ENCODE data around the gene TUBB4A. TPM values are rescaled to one million over a fixed set of nuclear protein-coding genes. Genes with fewer than 3 reads are reported as not detected.

TUBB4A gene
- polyA plus RNA-seq, 4 donors = 0.53 to 5.8 (median 1.1) TPM; not detected in 1

GRCh38 chr19:6534451-6535093, 32.5 kb upstream of the TUBB4A start:
- peaks cover 6 to 39% (median 12%) of the 10 kb centered on the region in 3 donors for H3K27me3 ChIP-seq (ENCODE audit: control insufficient read depth in 3 of 3, insufficient read depth in 3 of 3, low read length in 3 of 3)
- WGBS, 3 donors = 40 to 66% (median 63%) methylated on average over 38 to 40 of the region's 40 CpGs

GRCh38 chr19:6533746-6534418, 31.8 kb upstream of the TUBB4A start:
- H3K36me3 ChIP-seq (ENCODE audit: control insufficient read depth in 3 of 3, insufficient read depth in 2 of 3, low read depth in 1 of 3, low read length in 3 of 3) = no peaks in the 10 kb centered on the region
- WGBS, 3 donors = 15 to 25% (median 22%) methylated on average over 10 to 11 of the region's 11 CpGs
- DNase-seq = no peak
- H3K27me3 ChIP-seq (ENCODE audit: control insufficient read depth in 3 of 3, insufficient read depth in 3 of 3, low read length in 3 of 3) = peaks cover 6 to 39% (median 12%) of the 10 kb centered on the region in 3 donors
- no peak for FAIRE-seq
- H3K9me3 ChIP-seq (ENCODE audit: control insufficient read depth in 2 of 2, insufficient read depth in 1 of 2, low read depth in 1 of 2, low read length in 1 of 2) = peaks cover 0 to 8% of the 10 kb centered on the region in 2 donors
- peaks cover 0 to 5% (median 2%) of the 10 kb centered on the region in 3 donors for H3K4me1 ChIP-seq (ENCODE audit: control insufficient read depth in 3 of 3, insufficient read depth in 2 of 3, low read depth in 1 of 3, low read length in 2 of 3)
- no peak overlapping the region for H3K27ac ChIP-seq (ENCODE audit: low read depth in 1 of 3, low read length in 2 of 3)
- H3K4me3 ChIP-seq (ENCODE audit: low read depth in 1 of 3, low read length in 3 of 3) = no peak overlapping the region

More at GRCh38 chr19:6534451-6535093, 32.5 kb upstream of the TUBB4A start:
- Histone ChIP-seq H3K27ac (ENCODE audit: low read depth in 1 of 3, low read length in 2 of 3) (no peak overlapping the region), H3K36me3 (ENCODE audit: control insufficient read depth in 3 of 3, insufficient read depth in 2 of 3, low read depth in 1 of 3, low read length in 3 of 3) (no peaks in the 10 kb centered on the region), H3K4me1 (ENCODE audit: control insufficient read depth in 3 of 3, insufficient read depth in 2 of 3, low read depth in 1 of 3, low read length in 2 of 3) (peaks cover 0 to 5% (median 2%) of the 10 kb centered on the region in 3 donors), H3K4me3 (ENCODE audit: low read depth in 1 of 3, low read length in 3 of 3) (no peak overlapping the region), H3K9me3 (ENCODE audit: control insufficient read depth in 2 of 2, insufficient read depth in 1 of 2, low read depth in 1 of 2, low read length in 1 of 2) (peaks cover 0 to 8% of the 10 kb centered on the region in 2 donors)
- FAIRE-seq (no peak), DNase-seq (no peak)

- H3K9me3 ChIP-seq (ENCODE audit: control insufficient read depth in 2 of 2, insufficient read depth in 1 of 2, low read depth in 1 of 2, low read length in 1 of 2) = peaks cover 0 to 8% of the 10 kb centered on the region in 2 donors
- H3K4me1 ChIP-seq (ENCODE audit: control insufficient read depth in 3 of 3, insufficient read depth in 2 of 3, low read depth in 1 of 3, low read length in 2 of 3) = peaks cover 0 to 5% (median 2%) of the 10 kb centered on the region in 3 donors
- peaks cover 6 to 41% (median 12%) of the 10 kb centered on the region in 3 donors for H3K27me3 ChIP-seq (ENCODE audit: control insufficient read depth in 3 of 3, insufficient read depth in 3 of 3, low read length in 3 of 3)
- H3K36me3 ChIP-seq (ENCODE audit: control insufficient read depth in 3 of 3, insufficient read depth in 2 of 3, low read depth in 1 of 3, low read length in 3 of 3) = no peaks in the 10 kb centered on the region
- no peak for DNase-seq
- no peak for FAIRE-seq
- 34 to 43% (median 41%) methylated on average over 3 of the region's 3 CpGs for WGBS, 3 donors
- H3K27ac ChIP-seq (ENCODE audit: low read depth in 1 of 3, low read length in 2 of 3) = no peak overlapping the region
- no peak overlapping the region for H3K4me3 ChIP-seq (ENCODE audit: low read depth in 1 of 3, low read length in 3 of 3)
These were observed 30.9 kb upstream of the TUBB4A start for GRCh38 chr19:6533000-6533328.

- DNase-seq (no peak), FAIRE-seq (no peak)
- Histone ChIP-seq H3K4me1 (ENCODE audit: control insufficient read depth in 3 of 3, insufficient read depth in 2 of 3, low read depth in 1 of 3, low read length in 2 of 3) (peaks cover 0 to 5% (median 2%) of the 10 kb centered on the region in 3 donors), H3K27me3 (ENCODE audit: control insufficient read depth in 3 of 3, insufficient read depth in 3 of 3, low read length in 3 of 3) (peaks cover 6 to 41% (median 12%) of the 10 kb centered on the region in 3 donors), H3K9me3 (ENCODE audit: control insufficient read depth in 2 of 2, insufficient read depth in 1 of 2, low read depth in 1 of 2, low read length in 1 of 2) (peaks cover 0 to 8% of the 10 kb centered on the region in 2 donors), H3K36me3 (ENCODE audit: control insufficient read depth in 3 of 3, insufficient read depth in 2 of 3, low read depth in 1 of 3, low read length in 3 of 3) (no peaks in the 10 kb centered on the region), H3K27ac (ENCODE audit: low read depth in 1 of 3, low read length in 2 of 3) (no peak overlapping the region), H3K4me3 (ENCODE audit: low read depth in 1 of 3, low read length in 3 of 3) (no peak overlapping the region)
- 19 to 34% (median 21%) methylated on average over 31 of the region's 31 CpGs for WGBS, 3 donors
These were observed 30.3 kb upstream of the TUBB4A start for GRCh38 chr19:6532244-6532999.

GRCh38 chr19:6531956-6532243, 29.8 kb upstream of the TUBB4A start:
- peaks cover 6 to 41% (median 12%) of the 10 kb centered on the region in 3 donors for H3K27me3 ChIP-seq (ENCODE audit: control insufficient read depth in 3 of 3, insufficient read depth in 3 of 3, low read length in 3 of 3)
- peaks cover 0 to 5% (median 2%) of the 10 kb centered on the region in 3 donors for H3K4me1 ChIP-seq (ENCODE audit: control insufficient read depth in 3 of 3, insufficient read depth in 2 of 3, low read depth in 1 of 3, low read length in 2 of 3)
- 45 to 62% (median 49%) methylated on average over 5 of the region's 5 CpGs for WGBS, 3 donors
- no peaks in the 10 kb centered on the region for H3K36me3 ChIP-seq (ENCODE audit: control insufficient read depth in 3 of 3, insufficient read depth in 2 of 3, low read depth in 1 of 3, low read length in 3 of 3)
- H3K27ac ChIP-seq (ENCODE audit: low read depth in 1 of 3, low read length in 2 of 3) = no peak overlapping the region
- no peak overlapping the region for H3K4me3 ChIP-seq (ENCODE audit: low read depth in 1 of 3, low read length in 3 of 3)
- peaks cover 0 to 8% of the 10 kb centered on the region in 2 donors for H3K9me3 ChIP-seq (ENCODE audit: control insufficient read depth in 2 of 2, insufficient read depth in 1 of 2, low read depth in 1 of 2, low read length in 1 of 2)
- DNase-seq (no peak), FAIRE-seq (no peak)

GRCh38 chr19:6531163-6531955, 29.2 kb upstream of the TUBB4A start:
- WGBS, 3 donors = 9 to 16% (median 11%) methylated on average over 48 to 57 of the region's 57 CpGs
- FAIRE-seq (no peak), DNase-seq (no peak)

DNA sequence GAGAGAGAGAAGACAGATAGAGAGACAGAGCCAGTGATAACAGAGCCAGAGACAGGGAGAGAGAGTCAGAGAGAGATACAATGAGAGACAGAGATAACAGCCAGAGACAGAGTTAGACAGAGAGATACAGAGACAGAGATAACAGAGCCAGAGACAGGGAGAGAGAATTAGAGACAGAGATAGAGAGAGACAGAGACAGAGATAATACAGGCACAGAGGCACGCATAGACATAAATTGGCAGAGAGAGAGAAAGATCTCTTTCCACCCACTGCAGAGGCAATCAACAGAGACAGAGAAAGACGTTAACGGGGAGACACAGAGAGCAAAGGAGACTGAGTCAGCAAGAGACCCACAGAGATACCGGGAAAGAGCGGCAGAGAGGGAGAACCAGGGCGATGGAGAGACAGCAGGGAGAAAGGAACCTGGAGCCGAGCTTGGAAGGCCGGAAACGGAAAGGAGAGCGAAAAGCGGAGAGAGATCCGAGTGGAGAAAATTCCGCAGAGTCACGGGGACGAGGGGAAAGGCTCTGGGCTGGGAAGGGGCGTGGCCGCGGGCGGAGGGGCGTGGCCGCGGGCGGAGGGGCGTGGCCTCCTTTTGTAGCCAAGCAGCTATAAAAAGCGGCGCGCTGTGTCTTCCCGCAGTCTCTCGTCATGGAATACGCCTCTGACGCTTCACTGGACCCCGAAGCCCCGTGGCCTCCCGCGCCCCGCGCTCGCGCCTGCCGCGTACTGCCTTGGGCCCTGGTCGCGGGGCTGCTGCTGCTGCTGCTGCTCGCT, 28.5 kb upstream of the TUBB4A start, which contains the start of gene TNFSF9:
TNFSF9 (plus strand) TSS at position 641 of the 777 bp plus-strand sequence; CDS start at position 652, 11 bp downstream.
- no peaks in the 10 kb centered on the region for H3K36me3 ChIP-seq (ENCODE audit: control insufficient read depth in 3 of 3, insufficient read depth in 2 of 3, low read depth in 1 of 3, low read length in 3 of 3)
- DNase-seq = peak; percentile 75 to 94
- peak within 1 kb of the TSS; percentile 28 to 54 (median 42) for H3K4me3 ChIP-seq (ENCODE audit: low read depth in 1 of 3, low read length in 3 of 3)
- peaks cover 0 to 3% of the 10 kb centered on the region in 2 donors for H3K9me3 ChIP-seq (ENCODE audit: control insufficient read depth in 2 of 2, insufficient read depth in 1 of 2, low read depth in 1 of 2, low read length in 1 of 2)
- peaks cover 0 to 5% (median 2%) of the 10 kb centered on the region in 3 donors for H3K4me1 ChIP-seq (ENCODE audit: control insufficient read depth in 3 of 3, insufficient read depth in 2 of 3, low read depth in 1 of 3, low read length in 2 of 3)
- peak within 1 kb of the TSS in 2 of 3 donors; percentile 13 to 50 for H3K27ac ChIP-seq (ENCODE audit: low read depth in 1 of 3, low read length in 2 of 3)
- 0 to 1% (median 1%) methylated on average over 38 to 44 of the region's 44 CpGs for WGBS, 3 donors
- H3K27me3 ChIP-seq (ENCODE audit: control insufficient read depth in 3 of 3, insufficient read depth in 3 of 3, low read length in 3 of 3) = peaks cover 6 to 39% (median 12%) of the 10 kb centered on the region in 3 donors
- no peak for FAIRE-seq

More at GRCh38 chr19:6531163-6531955, 29.2 kb upstream of the TUBB4A start:
- Histone ChIP-seq H3K27ac (ENCODE audit: low read depth in 1 of 3, low read length in 2 of 3) (no peak overlapping the region), H3K36me3 (ENCODE audit: control insufficient read depth in 3 of 3, insufficient read depth in 2 of 3, low read depth in 1 of 3, low read length in 3 of 3) (no peaks in the 10 kb centered on the region), H3K4me3 (ENCODE audit: low read depth in 1 of 3, low read length in 3 of 3) (peak overlapping the region; percentile 25 to 42 (median 28)), H3K9me3 (ENCODE audit: control insufficient read depth in 2 of 2, insufficient read depth in 1 of 2, low read depth in 1 of 2, low read length in 1 of 2) (peaks cover 0 to 8% of the 10 kb centered on the region in 2 donors), H3K27me3 (ENCODE audit: control insufficient read depth in 3 of 3, insufficient read depth in 3 of 3, low read length in 3 of 3) (peaks cover 6 to 41% (median 12%) of the 10 kb centered on the region in 3 donors), H3K4me1 (ENCODE audit: control insufficient read depth in 3 of 3, insufficient read depth in 2 of 3, low read depth in 1 of 3, low read length in 2 of 3) (peaks cover 0 to 5% (median 2%) of the 10 kb centered on the region in 3 donors)
